Activated naive CD8-positive, alpha-beta T cell (primary cell): Measurements from ENCODE around the gene TAF6L.
A peak's percentile ranks its signal among the peaks of the same experiment; 100 is the strongest.
"Not testable (repeated sequence)": the region's sequence is repeated elsewhere in the genome, so short reads cannot be mapped to it uniquely, and the experiment has no call there.

Experiments
- H3K27ac Mint-ChIP-seq: one replicate; pipeline ENCODE4 v1.8.0; 2021; ENCODE audit warnings: mixed read lengths
- H3K27me3 Mint-ChIP-seq: one replicate; pipeline ENCODE4 v1.8.0; 2021; ENCODE audit warnings: mixed read lengths
- H3K36me3 Mint-ChIP-seq: one replicate; pipeline ENCODE4 v1.8.0; 2021; ENCODE audit warnings: mixed read lengths
- H3K4me1 Mint-ChIP-seq: one replicate; pipeline ENCODE4 v1.8.0; 2021; ENCODE audit warnings: low read depth, mixed read lengths
- H3K4me3 Mint-ChIP-seq: one replicate; pipeline ENCODE4 v1.8.0; 2021; ENCODE audit warnings: mild to moderate bottlenecking, mixed read lengths
- H3K9me3 Mint-ChIP-seq: one replicate; pipeline ENCODE4 v1.8.0; 2021; ENCODE audit warnings: low read depth, mixed read lengths

The TAF6L gene, protein sequence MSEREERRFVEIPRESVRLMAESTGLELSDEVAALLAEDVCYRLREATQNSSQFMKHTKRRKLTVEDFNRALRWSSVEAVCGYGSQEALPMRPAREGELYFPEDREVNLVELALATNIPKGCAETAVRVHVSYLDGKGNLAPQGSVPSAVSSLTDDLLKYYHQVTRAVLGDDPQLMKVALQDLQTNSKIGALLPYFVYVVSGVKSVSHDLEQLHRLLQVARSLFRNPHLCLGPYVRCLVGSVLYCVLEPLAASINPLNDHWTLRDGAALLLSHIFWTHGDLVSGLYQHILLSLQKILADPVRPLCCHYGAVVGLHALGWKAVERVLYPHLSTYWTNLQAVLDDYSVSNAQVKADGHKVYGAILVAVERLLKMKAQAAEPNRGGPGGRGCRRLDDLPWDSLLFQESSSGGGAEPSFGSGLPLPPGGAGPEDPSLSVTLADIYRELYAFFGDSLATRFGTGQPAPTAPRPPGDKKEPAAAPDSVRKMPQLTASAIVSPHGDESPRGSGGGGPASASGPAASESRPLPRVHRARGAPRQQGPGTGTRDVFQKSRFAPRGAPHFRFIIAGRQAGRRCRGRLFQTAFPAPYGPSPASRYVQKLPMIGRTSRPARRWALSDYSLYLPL

DNA sequence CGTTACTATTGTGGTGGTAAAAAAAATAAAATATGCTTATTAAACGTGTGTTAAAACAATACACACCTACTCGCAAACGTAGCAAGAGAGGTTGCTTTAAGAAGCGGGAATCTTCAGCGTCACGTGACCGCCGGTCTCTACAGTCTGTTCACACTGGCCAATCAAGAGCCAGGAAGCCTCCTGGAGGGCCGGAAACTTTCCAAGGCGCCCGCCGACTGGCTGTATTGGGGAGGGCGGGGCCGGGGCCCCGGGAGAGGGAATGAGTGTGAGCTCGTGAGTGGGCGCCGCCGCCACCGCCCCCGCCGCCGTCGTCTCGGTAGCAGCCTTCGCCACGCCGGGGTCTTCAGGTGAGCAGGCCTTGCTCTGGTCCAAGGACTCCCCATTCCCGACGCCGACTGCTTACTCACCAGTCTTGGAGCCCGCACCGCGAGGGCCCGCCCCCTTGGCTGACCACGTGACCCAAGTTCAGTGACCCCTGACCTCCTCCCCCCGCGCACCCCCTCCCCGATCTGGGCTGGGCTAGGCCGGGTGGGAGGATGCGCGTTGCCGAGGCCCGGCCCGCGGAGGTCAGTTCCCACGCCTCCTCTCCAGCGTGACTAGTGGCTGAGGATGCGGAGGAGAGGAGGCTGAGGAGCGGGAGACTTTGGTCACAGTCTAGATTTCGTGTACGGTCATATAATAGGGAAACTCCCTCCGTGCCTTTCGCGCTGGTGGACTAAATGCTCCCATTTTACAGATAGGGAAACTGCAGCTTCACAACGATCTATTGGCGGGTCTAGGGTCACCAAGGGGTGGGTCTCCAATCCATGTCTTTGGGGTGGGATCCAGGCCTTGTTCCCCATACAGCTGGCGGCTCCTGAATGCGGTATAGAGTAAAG lies at the start of gene TAF6L:
Gene TAF6L (plus strand): TSS at position 253 of the 878 bp plus-strand sequence. CDS start 4,388 bp downstream, outside the sequence.
- H3K36me3 Mint-ChIP-seq: no peaks in the 10 kb centered on the region
- peak within 1 kb of the TSS; percentile 97 for H3K27ac Mint-ChIP-seq
- peaks cover 24% of the 10 kb centered on the region for H3K4me1 Mint-ChIP-seq
- no peaks in the 10 kb centered on the region for H3K27me3 Mint-ChIP-seq
- H3K4me3 Mint-ChIP-seq: peak within 1 kb of the TSS; percentile 92
- H3K9me3 Mint-ChIP-seq: no peaks in the 10 kb centered on the region

DNA sequence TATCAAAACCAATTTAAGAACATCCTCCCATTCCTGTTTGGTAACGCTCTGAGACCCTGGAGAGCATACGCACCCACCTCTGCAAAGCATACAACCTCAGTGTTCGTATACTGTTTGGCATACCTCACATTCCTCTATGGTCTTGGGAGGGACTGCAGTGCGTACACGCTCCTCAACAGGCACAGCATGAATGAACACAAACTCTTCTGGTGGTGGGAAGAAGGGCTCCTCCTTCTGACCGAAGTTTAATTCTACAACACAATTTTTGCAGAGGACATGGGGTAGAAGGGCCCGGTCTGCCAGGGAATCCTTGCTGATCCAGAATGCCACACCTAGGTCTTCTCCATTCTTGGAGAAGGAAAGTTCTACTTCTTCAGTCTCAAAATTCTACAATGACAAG lies 49.2 kb upstream of the TAF6L start:
- peak overlapping the region; percentile 73 for H3K27ac Mint-ChIP-seq
- no peak overlapping the region for H3K4me3 Mint-ChIP-seq
- H3K4me1 Mint-ChIP-seq: peaks cover 61% of the 10 kb centered on the region
- peaks cover 28% of the 10 kb centered on the region for H3K36me3 Mint-ChIP-seq
- no peaks in the 10 kb centered on the region for H3K9me3 Mint-ChIP-seq
- H3K27me3 Mint-ChIP-seq: no peaks in the 10 kb centered on the region

DNA sequence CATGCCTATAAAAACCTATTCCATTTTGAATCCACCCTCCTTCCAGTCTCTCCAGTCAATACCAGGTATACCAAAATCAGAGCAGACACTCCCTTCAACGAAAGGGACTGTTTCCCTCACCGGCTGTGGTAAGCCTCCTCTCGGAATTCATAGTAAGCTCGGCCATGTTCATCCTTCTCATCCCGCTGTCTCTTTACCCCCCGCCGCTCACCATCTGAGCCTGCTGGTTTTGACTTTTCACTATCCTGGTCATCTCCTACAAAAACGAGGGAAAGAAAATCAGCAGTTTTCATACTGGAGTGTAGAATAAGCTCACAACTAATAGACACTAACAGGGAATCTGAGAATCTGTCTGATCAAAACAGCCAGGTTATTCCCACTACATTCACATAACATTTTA lies 47.0 kb upstream of the TAF6L start:
- Mint-ChIP-seq H3K4me3 (peak overlapping the region; percentile 96), H3K4me1 (peaks cover 58% of the 10 kb centered on the region), H3K9me3 (no peaks in the 10 kb centered on the region), H3K27me3 (no peaks in the 10 kb centered on the region), H3K27ac (peak overlapping the region; percentile 62), H3K36me3 (peaks cover 24% of the 10 kb centered on the region)

DNA sequence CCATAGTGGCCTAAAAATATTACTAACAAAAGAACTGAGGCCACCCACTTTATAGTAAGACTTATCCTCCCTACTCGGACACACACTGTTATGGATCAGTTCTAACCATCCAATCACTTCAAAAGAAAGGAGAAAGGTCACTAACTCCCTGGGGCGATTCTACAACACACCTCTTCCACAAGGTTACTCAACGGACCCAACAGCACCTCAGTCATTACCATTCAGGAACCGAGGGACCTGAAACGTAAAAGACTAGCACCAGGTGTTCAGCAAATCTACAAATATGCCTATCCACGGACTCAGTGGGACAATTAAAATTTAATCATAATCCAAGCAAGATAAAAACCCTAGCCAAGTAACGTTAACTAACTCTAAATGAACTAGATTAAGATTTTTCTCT lies 45.5 kb upstream of the TAF6L start:
- H3K27ac Mint-ChIP-seq: peak overlapping the region; percentile 86
- H3K4me1 Mint-ChIP-seq: peaks cover 56% of the 10 kb centered on the region
- H3K4me3 Mint-ChIP-seq: peak overlapping the region; percentile 96
- H3K27me3 Mint-ChIP-seq: no peaks in the 10 kb centered on the region
- no peaks in the 10 kb centered on the region for H3K9me3 Mint-ChIP-seq
- H3K36me3 Mint-ChIP-seq: peaks cover 20% of the 10 kb centered on the region

DNA sequence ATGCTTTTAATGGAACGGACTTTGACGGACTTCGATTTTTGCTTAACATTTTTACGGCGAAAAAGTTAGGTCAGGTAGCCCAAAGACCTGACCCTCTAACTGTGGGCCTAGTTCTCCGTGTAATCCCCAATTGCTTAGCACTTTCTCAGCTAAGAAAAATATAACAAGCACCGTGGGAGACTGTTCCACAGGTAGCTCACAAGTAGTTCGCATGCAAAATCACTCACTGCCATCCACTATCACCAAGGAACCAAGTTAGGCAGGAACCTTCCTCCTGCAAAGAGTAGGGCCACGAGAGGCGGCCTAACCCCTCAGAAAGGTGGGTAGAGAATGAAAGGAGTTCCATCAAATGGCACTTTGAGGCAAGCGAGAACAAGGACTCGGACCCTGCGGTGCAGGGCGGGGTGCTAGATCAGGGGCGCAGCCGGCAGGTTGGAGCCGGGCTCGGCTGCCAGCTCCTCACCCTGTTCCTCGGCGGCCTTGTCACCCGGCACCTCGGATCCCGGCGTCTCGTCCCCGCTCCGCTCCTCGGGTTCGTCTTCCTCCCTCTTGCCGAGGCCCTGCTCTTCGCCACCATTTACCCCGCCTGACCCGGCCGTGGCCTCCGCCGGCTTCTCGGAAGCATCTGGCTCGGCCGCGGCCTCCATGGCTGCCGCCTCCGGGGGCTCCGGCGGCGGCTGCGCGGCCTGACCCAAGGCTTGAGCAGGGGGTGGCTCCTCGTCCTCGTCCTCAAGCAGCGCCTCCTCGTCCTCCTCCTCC lies 44.9 kb upstream of the TAF6L start:
- Mint-ChIP-seq H3K9me3 (no peaks in the 10 kb centered on the region), H3K27me3 (no peaks in the 10 kb centered on the region), H3K4me1 (peaks cover 55% of the 10 kb centered on the region), H3K27ac (peak overlapping the region; percentile 86), H3K36me3 (peaks cover 20% of the 10 kb centered on the region), H3K4me3 (peak overlapping the region; percentile 96)

DNA sequence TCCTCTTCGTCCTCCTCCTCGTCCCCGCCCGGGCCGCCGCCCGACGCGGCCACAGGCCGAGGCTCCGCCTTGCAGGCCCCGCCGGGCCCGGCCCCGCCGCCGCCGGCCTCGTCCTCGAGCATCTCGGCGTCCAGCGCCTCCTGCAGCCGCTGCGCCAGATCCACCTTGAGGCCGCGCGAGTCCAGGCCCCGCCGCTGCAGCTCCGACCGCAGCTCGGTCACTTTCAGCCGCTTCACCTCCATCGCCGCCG lies 44.4 kb upstream of the TAF6L start:
- Mint-ChIP-seq H3K9me3 (no peaks in the 10 kb centered on the region), H3K27me3 (no peaks in the 10 kb centered on the region), H3K36me3 (peaks cover 20% of the 10 kb centered on the region), H3K4me1 (peaks cover 54% of the 10 kb centered on the region), H3K4me3 (peak overlapping the region; percentile 96), H3K27ac (peak overlapping the region; percentile 98)

DNA sequence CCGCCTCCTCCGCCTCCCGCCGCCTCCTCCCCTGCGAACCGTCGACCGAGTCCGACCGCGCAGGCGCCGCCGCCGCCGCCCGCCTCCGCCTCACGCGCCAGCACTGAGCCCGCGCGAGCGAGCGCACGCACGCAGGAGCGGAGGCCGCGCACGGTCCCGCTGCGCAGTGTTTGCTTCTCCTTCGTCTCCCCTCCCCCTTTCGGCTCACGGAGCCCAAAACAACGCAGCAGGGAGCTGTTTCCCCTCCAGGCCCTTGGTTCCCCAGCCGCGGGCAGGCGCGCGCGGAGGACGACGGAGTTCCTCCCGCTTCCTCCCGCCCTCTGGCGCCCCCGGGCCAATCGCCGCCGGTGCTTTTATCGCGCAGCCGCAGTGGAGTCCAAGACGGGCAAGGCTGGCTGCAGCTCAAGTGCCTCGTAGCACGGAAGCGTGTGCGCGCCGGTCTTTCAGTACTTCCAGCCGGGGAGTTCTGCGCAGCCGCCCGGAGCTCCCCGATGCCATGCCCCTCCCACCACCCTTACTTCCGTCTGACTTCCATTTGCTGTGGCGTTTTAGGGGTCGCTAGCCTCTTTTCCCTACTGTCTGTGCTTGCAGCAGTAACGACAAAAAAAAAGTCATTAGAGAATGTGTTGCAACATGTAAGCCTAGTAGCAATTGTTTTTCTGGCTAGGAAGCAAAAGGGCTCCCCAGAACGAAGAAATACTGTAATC lies 43.9 kb upstream of the TAF6L start, which contains the start of gene HNRNPUL2:
Gene HNRNPUL2 (minus strand): TSS at position 293 of the 707 bp plus-strand sequence. CDS start 301 bp downstream, outside the sequence.
- Mint-ChIP-seq H3K4me3 (peak within 1 kb of the TSS; percentile 96), H3K4me1 (peaks cover 49% of the 10 kb centered on the region), H3K36me3 (peaks cover 20% of the 10 kb centered on the region), H3K9me3 (no peaks in the 10 kb centered on the region), H3K27me3 (no peaks in the 10 kb centered on the region), H3K27ac (peak within 1 kb of the TSS; percentile 98)

DNA sequence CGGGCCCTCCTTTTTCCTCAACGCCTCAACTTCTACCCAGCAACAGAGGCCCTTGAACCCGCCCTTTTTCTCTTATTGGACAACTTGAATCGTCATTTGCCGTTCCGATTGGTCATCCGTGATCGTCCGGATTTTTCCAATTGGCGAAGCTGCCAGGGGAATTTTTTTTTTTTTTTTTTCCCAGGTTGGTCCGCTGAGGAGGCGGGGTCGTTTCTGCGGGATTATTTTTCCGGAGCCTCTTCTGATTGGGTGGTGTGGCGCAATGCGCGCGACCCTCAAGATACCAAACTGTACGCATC lies 43.4 kb upstream of the TAF6L start:
- Mint-ChIP-seq H3K4me3 (peak overlapping the region; percentile 96), H3K9me3 (no peaks in the 10 kb centered on the region), H3K27me3 (no peaks in the 10 kb centered on the region), H3K27ac (peak overlapping the region; percentile 98), H3K36me3 (peaks cover 15% of the 10 kb centered on the region), H3K4me1 (peaks cover 46% of the 10 kb centered on the region)

DNA sequence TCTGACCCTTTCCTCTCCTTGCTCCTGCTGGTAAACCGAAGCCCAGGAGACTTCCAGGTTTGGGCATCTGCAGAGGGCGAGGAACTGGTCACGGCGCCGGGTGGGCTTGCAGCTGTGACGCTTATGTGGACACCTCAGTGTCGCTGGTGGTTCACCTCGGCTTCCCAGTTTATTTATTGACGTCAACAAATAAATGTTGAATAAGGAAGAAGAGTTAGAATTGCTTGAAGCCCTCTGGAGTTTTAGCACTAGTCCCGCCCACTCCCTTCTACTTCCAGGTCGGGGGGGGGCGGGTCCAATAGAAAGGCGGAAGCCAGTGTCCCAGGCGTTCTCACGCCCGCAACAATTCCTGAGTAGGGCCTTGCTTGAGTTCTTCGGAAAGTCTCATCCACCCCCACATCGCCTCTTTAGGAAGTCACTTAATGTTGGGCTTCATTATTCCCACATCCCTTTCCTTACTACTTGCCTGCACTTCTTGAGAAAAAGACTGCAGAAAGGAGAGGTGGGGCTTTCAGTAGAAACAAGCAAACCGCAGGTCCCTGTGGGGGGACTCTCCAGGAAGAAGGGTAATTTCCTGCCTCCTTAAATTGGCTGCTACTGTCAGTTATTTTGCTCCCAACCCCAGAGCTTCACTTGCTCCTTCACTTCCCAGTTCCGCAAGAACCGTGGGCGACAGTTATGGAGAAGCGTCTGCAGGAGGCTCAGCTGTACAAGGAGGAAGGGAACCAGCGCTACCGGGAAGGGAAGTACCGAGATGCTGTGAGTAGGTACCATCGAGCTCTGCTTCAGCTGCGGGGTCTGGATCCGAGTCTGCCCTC lies 42.8 kb upstream of the TAF6L start, which contains the start of gene TTC9C:
Gene TTC9C (plus strand): TSS at position 316 of the 818 bp plus-strand sequence. CDS start 363 bp downstream, at position 679.
- Mint-ChIP-seq H3K9me3 (no peaks in the 10 kb centered on the region), H3K4me1 (peaks cover 48% of the 10 kb centered on the region), H3K36me3 (peaks cover 19% of the 10 kb centered on the region), H3K4me3 (peak within 1 kb of the TSS; percentile 96), H3K27me3 (no peaks in the 10 kb centered on the region), H3K27ac (peak within 1 kb of the TSS; percentile 98)

DNA sequence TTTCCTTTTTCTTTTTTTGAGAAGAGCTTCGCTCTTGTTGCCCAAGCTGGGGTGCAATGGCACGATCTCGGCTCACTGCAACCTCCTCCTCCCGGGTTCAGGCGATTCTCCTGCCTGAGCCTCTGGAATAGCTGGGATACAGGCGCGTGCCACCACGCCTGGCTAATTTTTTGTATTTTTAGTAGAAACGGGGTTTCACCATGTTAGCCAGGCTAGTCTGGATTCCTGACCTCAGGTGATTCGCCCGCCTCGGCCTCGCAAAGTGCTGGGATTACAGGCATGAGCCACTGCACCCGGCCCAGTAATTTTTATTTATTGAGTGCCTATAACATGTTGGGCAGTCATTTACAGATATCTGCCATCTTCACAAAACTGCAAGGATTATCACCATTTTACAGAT lies 41.1 kb upstream of the TAF6L start:
- not testable (repeated sequence) for H3K9me3 Mint-ChIP-seq, H3K27me3 Mint-ChIP-seq
- Mint-ChIP-seq H3K4me1 (peaks cover 33% of the 10 kb centered on the region), H3K36me3 (peaks cover 12% of the 10 kb centered on the region), H3K27ac (peak overlapping the region; percentile 22), H3K4me3 (peak overlapping the region; percentile 76)

DNA sequence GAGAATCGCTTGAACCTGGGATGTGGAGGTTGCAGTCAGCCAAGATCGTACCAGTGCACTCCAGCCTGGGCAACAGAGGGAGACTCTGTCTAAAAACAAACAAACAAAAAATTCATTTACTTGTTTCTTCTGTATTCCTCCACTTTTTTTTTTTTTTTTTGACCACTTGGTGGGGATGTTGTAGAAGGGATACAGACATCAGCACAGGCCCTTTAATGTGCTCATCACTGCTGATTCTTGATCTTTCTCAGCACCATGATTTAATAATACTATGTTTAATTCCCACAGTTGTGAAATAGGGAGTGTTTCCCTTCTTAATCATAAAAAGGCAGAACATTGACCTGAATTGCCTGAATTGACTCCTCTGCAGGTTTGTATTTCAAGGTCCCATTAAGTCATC lies 38.4 kb upstream of the TAF6L start:
- Mint-ChIP-seq H3K4me1 (peaks cover 25% of the 10 kb centered on the region), H3K36me3 (peaks cover 5% of the 10 kb centered on the region), H3K27me3 (no peaks in the 10 kb centered on the region), H3K4me3 (no peak overlapping the region), H3K9me3 (no peaks in the 10 kb centered on the region), H3K27ac (peak overlapping the region; percentile 79)

DNA sequence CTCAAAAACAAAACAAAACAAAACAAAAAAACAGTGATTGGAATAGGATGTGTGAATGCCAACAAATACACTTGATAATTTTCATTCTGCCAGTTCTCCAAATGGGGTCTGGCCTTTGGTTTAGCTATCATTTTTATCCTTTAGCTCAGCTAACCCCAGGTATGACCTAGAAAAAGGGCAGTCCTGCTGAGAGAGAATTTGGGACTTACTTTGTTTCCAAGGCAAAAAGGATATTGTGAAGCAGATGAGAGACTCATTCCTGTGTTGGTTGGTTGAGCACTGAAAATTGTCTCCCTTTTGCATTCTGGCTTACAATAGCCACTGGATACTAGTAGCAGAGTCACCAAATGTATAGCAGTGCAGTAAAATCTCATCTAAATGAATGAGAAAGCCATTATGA lies 34.0 kb upstream of the TAF6L start:
- H3K27me3 Mint-ChIP-seq: no peaks in the 10 kb centered on the region
- peak overlapping the region; percentile 34 for H3K27ac Mint-ChIP-seq

DNA sequence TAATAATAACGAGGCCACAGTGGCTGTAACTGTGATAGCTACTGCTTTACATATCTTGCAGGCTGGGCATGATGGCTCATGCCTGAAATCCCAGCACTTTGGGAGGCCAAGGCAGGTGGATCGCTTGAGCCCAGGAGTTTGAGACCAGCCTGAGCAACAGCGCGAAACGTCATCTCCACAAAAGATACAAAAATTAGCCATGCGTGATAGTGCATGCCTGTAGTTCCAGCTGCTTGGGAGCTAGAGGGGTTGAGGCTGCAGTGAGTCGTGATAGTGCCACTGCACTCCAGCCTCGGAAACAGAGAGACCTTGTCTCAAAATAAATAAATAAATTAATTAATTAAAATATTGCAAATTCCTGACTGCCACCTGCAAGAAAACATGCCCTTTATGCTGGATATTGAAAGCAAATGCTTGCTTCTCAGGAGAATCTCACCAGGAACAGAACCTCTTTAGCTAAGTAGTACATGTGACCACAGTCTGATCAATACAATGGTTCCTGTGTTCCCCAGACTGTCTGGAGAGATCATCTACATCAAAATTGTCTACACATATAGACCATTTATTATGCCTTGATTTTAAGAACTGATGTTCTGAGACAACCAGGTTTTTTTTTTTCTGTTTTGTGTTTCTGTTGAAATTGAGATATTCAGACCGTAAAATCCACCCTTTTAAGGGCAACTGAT lies 23.6 kb upstream of the TAF6L start:
- Mint-ChIP-seq H3K9me3 (no peaks in the 10 kb centered on the region), H3K36me3 (peaks cover 4% of the 10 kb centered on the region), H3K4me1 (peaks cover 22% of the 10 kb centered on the region), H3K4me3 (no peak overlapping the region), H3K27ac (peak overlapping the region; percentile 22), H3K27me3 (no peaks in the 10 kb centered on the region)

More for the DNA sequence above, 34.0 kb upstream of the TAF6L start:
- peaks cover 7% of the 10 kb centered on the region for H3K36me3 Mint-ChIP-seq
- H3K4me3 Mint-ChIP-seq: no peak overlapping the region
- no peaks in the 10 kb centered on the region for H3K9me3 Mint-ChIP-seq
- peaks cover 7% of the 10 kb centered on the region for H3K4me1 Mint-ChIP-seq
